Upper lobe of left lung (tissue), 6 donors: ENCODE measurements around the gene FCMR. TPM values are rescaled to one million over a fixed set of nuclear protein-coding genes. Genes with fewer than 3 reads are reported as not detected.
"Not testable (repeated sequence)": the region's sequence is repeated elsewhere in the genome, so short reads cannot be mapped to it uniquely, and the experiment has no call there.

ENCODE experiments used
- ATAC-seq, 2 donors: fragments of 200-7000 bp; cut with Tn5 transposase; one replicate each; pipeline ENCODE4 v1.9.1; 2022; ENCODE audit warnings: mild to moderate bottlenecking in 2 of 2, moderate library complexity in 2 of 2; ENCODE audit not compliant: low FRiP score in 2 of 2
- DNase-seq, 2 donors: peaks; one replicate each; pipeline ENCODE4 v3.0.0-alpha.2; 2019 to 2020
- H3K27ac ChIP-seq, 4 donors: fragments of 200-600 bp; sonication (generic); one replicate each; pipeline ENCODE4 v1.5.1; 2016 to 2019
- H3K27me3 ChIP-seq, 4 donors: fragments of 200-600 bp; sonication (generic); one replicate each; pipeline ENCODE4 v1.5.1; 2017 to 2019
- H3K36me3 ChIP-seq, 4 donors: fragments of 200-600 bp; sonication (generic); one replicate each; pipeline ENCODE4 v1.5.1; 2016 to 2019
- H3K4me1 ChIP-seq, 4 donors: fragments of 200-600 bp; sonication (generic); one replicate each; pipeline ENCODE4 v1.5.1; 2018 to 2019
- H3K4me3 ChIP-seq, 4 donors: fragments of 200-600 bp; sonication (generic); one replicate each; pipeline ENCODE4 v1.5.1; 2017 to 2019; ENCODE audit warnings: mild to moderate bottlenecking in 2 of 4, moderate library complexity in 1 of 4
- H3K9me3 ChIP-seq, 4 donors: fragments of 200-600 bp; sonication (generic); one replicate each; pipeline ENCODE4 v1.5.1; 2018 to 2019
- EP300 ChIP-seq, 4 donors: sonication (generic); formaldehyde crosslinking; IDR thresholded peaks; one replicate each; pipeline ENCODE4 v1.5.1; 2017; ENCODE audit warnings: antibody characterized with exemption in 4 of 4, control low read depth in 2 of 4
- POLR2A ChIP-seq, 4 donors: fragments of 450-650 bp; IDR thresholded peaks; one replicate each; pipeline ENCODE4 v1.5.1; 2016 to 2017; ENCODE audit warnings: antibody characterized with exemption in 4 of 4, mild to moderate bottlenecking in 2 of 4
- POLR2AphosphoS5 ChIP-seq, 2 donors: sonication (generic); formaldehyde crosslinking; IDR thresholded peaks; one replicate each; pipeline ENCODE4 v1.5.1; 2017; ENCODE audit warnings: antibody characterized with exemption in 2 of 2
- WGBS, 2 donors: methylation state at CpG; one replicate each; pipeline ENCODE4 v1.1.5; 2017 to 2018; 5-methylcytosine and 5-hydroxymethylcytosine counted together
- total RNA-seq, 6 donors: library from RNA; depleted of rRNA in 4 of 6; stranded (reverse); fragments of >200 nt in 4 of 6; gene quantifications; one replicate each; pipeline versions ENCODE4 v1.1.0 to v1.2.1, GENCODE V29; 2016 to 2021
- TF ChIP-seq, protein P1 (sequence below), 6 experiments: fragments of 450-650 bp in 4 of 6; fragments of 200-600 bp in 2 of 6; sonication (generic) in 2 of 6; IDR thresholded peaks; one replicate each; pipeline ENCODE4 v1.5.1; 2016 to 2019; ENCODE audit warnings: antibody characterized with exemption in 6 of 6
- donor health status: DM: no; HTN: no; CAD: no; lungs with moderate emphysema.
- donor health status: DM: no; HTN: yes; CAD: no; lungs with severe emphysema.

The FCMR gene
- total RNA-seq, 6 donors from 2014 or later: 4.3 to 13.6 (median 7.2) TPM

DNA sequence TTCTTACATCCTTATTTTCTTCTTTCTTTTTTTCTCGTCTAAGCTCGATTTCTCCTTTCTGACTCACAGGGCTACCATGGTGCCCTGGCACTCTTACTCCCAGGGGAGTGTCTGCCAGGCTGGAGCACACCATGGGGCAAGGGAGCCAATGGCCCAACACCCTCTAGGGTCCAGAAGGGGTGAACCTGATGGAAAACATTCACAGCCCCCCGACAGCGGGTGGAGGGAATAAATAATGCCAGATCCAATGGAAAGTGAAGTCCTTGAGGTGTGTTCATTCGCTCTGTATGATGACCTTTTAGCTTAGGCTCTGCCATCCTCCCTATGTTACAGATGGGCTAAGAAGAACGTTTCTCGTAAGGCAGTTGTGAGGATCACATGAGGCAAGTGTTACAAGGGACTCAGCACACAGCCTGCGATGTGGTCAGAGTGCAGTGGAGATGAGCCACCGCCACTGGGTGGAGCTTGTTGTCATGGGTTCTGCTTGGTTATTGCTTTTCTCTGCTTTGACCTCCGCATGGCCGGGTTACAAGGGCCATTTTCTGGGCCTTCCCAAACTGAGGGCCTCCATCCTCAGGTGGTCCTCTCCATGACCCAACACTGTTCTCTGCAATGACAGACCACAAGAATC is 3.5 kb upstream of the FCMR start:
- Histone ChIP-seq H3K36me3 (no peaks in the 10 kb centered on the region), H3K9me3 (no peaks in the 10 kb centered on the region), H3K4me1 (peaks cover 5 to 29% (median 24%) of the 10 kb centered on the region in 4 donors), H3K27ac (peak overlapping the region in 2 of 4 donors; percentile 71 to 82), H3K27me3 (no peaks in the 10 kb centered on the region), H3K4me3 (no peak overlapping the region)
- TF ChIP-seq EP300 (IDR thresholded peaks at IDR 0.05) (no peak), POLR2A (IDR thresholded peaks at IDR 0.05) (peak in 1 of 4 donors; percentile 41), POLR2AphosphoS5 (IDR thresholded peaks at IDR 0.05) (peak; percentile 23 to 56)
- TF ChIP-seq, protein P1, sequence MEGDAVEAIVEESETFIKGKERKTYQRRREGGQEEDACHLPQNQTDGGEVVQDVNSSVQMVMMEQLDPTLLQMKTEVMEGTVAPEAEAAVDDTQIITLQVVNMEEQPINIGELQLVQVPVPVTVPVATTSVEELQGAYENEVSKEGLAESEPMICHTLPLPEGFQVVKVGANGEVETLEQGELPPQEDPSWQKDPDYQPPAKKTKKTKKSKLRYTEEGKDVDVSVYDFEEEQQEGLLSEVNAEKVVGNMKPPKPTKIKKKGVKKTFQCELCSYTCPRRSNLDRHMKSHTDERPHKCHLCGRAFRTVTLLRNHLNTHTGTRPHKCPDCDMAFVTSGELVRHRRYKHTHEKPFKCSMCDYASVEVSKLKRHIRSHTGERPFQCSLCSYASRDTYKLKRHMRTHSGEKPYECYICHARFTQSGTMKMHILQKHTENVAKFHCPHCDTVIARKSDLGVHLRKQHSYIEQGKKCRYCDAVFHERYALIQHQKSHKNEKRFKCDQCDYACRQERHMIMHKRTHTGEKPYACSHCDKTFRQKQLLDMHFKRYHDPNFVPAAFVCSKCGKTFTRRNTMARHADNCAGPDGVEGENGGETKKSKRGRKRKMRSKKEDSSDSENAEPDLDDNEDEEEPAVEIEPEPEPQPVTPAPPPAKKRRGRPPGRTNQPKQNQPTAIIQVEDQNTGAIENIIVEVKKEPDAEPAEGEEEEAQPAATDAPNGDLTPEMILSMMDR (IDR thresholded peaks at IDR 0.05): no peak
- WGBS, 2 donors: 67 to 79% methylated on average over 11 of the region's 11 CpGs
- ATAC-seq (peak in 1 of 2 donors; percentile 69), DNase-seq (peak in 1 of 2 donors; percentile 75)

GRCh38 chr1:206924592-206925105 is 2.9 kb upstream of the FCMR start:
- no peak for TF ChIP-seq EP300 (IDR thresholded peaks at IDR 0.05)
- TF ChIP-seq POLR2AphosphoS5 (IDR thresholded peaks at IDR 0.05): no peak
- no peak for TF ChIP-seq POLR2A (IDR thresholded peaks at IDR 0.05)
- TF ChIP-seq, protein P1 (IDR thresholded peaks at IDR 0.05): no peak
- no peaks in the 10 kb centered on the region for H3K9me3 ChIP-seq
- peaks cover 5 to 29% (median 24%) of the 10 kb centered on the region in 4 donors for H3K4me1 ChIP-seq
- no peak overlapping the region for H3K4me3 ChIP-seq
- ATAC-seq (no peak), DNase-seq (peak in 1 of 2 donors; percentile 60)
- H3K27ac ChIP-seq: peak overlapping the region in 2 of 4 donors; percentile 71 to 82
- 77 to 83% methylated on average over 8 of the region's 8 CpGs for WGBS, 2 donors
- H3K36me3 ChIP-seq: no peaks in the 10 kb centered on the region
- H3K27me3 ChIP-seq: no peaks in the 10 kb centered on the region

- H3K27ac ChIP-seq: peak overlapping the region in 1 of 4 donors; percentile 82
These were observed 2.3 kb upstream of the FCMR start for GRCh38 chr1:206923961-206924557.

DNA sequence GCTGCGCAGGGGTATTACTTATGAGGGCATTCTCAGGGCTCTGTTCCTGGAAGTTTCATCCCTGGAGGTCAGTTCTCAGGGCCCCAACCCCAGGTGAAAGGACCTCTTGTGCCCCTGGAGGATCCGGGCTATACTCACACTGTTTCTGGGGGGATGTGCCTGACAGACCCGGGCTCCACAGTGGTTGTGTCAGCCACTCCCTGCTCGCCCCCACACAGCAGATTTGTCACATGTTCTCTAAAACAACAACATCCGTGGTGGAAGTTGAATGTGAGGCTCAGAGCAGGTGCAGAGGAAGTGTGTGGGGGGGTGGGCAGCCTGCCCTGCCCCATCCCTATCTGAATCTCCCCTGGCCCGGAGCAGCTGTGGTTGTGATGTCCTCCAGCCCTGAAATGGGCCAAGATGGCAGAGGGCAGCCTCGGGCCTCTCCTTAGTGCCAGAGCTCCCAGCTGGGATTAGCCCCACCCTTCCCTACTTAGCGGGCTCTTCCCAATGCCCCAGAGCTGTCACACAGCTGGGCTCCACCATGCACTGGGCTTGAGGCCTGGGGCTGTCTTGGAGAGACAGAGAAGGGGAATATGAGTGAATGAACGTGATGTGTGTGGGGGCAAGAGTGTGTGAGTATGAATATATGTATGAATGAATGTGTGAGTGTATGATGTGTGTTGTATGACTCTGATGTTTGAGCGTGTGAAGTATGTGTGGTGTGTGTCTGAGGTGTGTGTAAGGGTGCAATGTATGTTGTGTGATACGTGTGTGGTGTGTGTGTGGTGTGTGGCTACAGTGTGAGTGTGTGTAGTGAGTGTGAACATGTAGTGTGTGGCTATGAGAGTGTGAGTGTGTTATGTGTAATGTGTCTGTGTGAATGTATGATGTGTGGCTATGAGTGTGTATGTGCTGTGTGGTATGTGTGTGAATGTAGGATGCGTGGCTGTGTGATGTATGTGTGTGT is 1.5 kb upstream of the FCMR start:
- DNase-seq (peak in 1 of 2 donors; percentile 52), ATAC-seq (peak; percentile 13 to 18)
- H3K4me1 ChIP-seq: peaks cover 5 to 29% (median 24%) of the 10 kb centered on the region in 4 donors
- no peak overlapping the region for H3K4me3 ChIP-seq
- WGBS, 2 donors: 49 to 78% methylated on average over 5 to 12 of the region's 12 CpGs
- TF ChIP-seq POLR2AphosphoS5 (IDR thresholded peaks at IDR 0.05): peak in 1 of 2 donors; percentile 51
- TF ChIP-seq, protein P1 (IDR thresholded peaks at IDR 0.05): no peak
- TF ChIP-seq POLR2A (IDR thresholded peaks at IDR 0.05): peak in 2 of 4 donors; percentile 19 to 44
- TF ChIP-seq EP300 (IDR thresholded peaks at IDR 0.05): no peak
- H3K9me3 ChIP-seq: no peaks in the 10 kb centered on the region
- H3K27me3 ChIP-seq: no peaks in the 10 kb centered on the region
- H3K36me3 ChIP-seq: no peaks in the 10 kb centered on the region
- H3K27ac ChIP-seq: peak overlapping the region; percentile 58 to 84 (median 77)

More at GRCh38 chr1:206923961-206924557, 2.3 kb upstream of the FCMR start:
- not testable (repeated sequence) for H3K27me3 ChIP-seq, DNase-seq, H3K4me3 ChIP-seq, H3K9me3 ChIP-seq, H3K36me3 ChIP-seq
- WGBS, 2 donors: 83 to 88% methylated on average over 4 of the region's 4 CpGs
- H3K4me1 ChIP-seq: peaks cover 5 to 29% (median 24%) of the 10 kb centered on the region in 4 donors
- peak; percentile 43 to 70 for ATAC-seq
